Hepatocyte (in vitro differentiated cells): ENCODE measurements around the gene PRXL2B. TPM values are rescaled to one million over a fixed set of nuclear protein-coding genes. Genes with fewer than 3 reads are reported as not detected.

Source experiments
- DNase-seq: peaks from one replicate; pipeline ENCODE4 v3.0.0-alpha.2; 2016; ENCODE audit warnings: low spot score
- H2AFZ ChIP-seq: fragments of 200-600 bp; sonication (generic); 2 replicates; pipeline ENCODE4 v1.6.0; 2016; ENCODE audit warnings: antibody characterized with exemption, mild to moderate bottlenecking
- H3K27ac ChIP-seq: fragments of 200-600 bp; sonication (generic); 2 replicates; pipeline ENCODE4 v1.5.1; 2016; ENCODE audit warnings: mild to moderate bottlenecking
- H3K27me3 ChIP-seq: fragments of 200-600 bp; sonication (generic); 2 replicates; pipeline ENCODE4 v1.6.1; 2016
- H3K36me3 ChIP-seq: fragments of 200-600 bp; sonication (generic); replicated peaks from 2 replicates; pipeline ENCODE4 v1.5.1; 2016; ENCODE audit warnings: low read depth; ENCODE audit not compliant: insufficient read depth
- H3K4me1 ChIP-seq: fragments of 200-600 bp; sonication (generic); 2 replicates; pipeline ENCODE4 v1.5.1; 2016; ENCODE audit warnings: mild to moderate bottlenecking, moderate library complexity; ENCODE audit not compliant: insufficient read depth
- H3K4me2 ChIP-seq: fragments of 200-600 bp; sonication (generic); 2 replicates; pipeline ENCODE4 v1.6.0; 2016
- H3K4me3 ChIP-seq: fragments of 200-600 bp; sonication (generic); 2 replicates; pipeline ENCODE4 v1.5.1; 2016; ENCODE audit warnings: mild to moderate bottlenecking
- H3K79me2 ChIP-seq: fragments of 200-600 bp; sonication (generic); 2 replicates; pipeline ENCODE4 v1.6.0; 2017; ENCODE audit warnings: mild to moderate bottlenecking
- H3K9me2 ChIP-seq: fragments of 200-600 bp; sonication (generic); replicated peaks from 2 replicates; pipeline ENCODE4 v1.6.0; 2017; ENCODE audit warnings: mild to moderate bottlenecking; ENCODE audit not compliant: insufficient read depth
- H3K9me3 ChIP-seq: fragments of 200-600 bp; sonication (generic); 2 replicates; pipeline ENCODE4 v1.5.1; 2016; ENCODE audit warnings: low read depth, mild to moderate bottlenecking
- H4K20me1 ChIP-seq: fragments of 200-600 bp; sonication (generic); 2 replicates; pipeline ENCODE4 v1.6.0; 2016; ENCODE audit warnings: mild to moderate bottlenecking; ENCODE audit not compliant: insufficient read depth, poor library complexity, severe bottlenecking
- CTCF ChIP-seq: fragments of 200-600 bp; sonication (generic); IDR thresholded peaks from 2 replicates; pipeline ENCODE4 v1.5.1; 2016; ENCODE audit warnings: antibody characterized with exemption, mild to moderate bottlenecking; ENCODE audit not compliant: poor library complexity
- EZH2 ChIP-seq: fragments of 200-600 bp; sonication (generic); IDR thresholded peaks from 2 replicates; pipeline ENCODE4 v1.6.1; 2016; ENCODE audit warnings: antibody characterized with exemption, mild to moderate bottlenecking, borderline replicate concordance
- EZH2phosphoT487 ChIP-seq: fragments of 200-600 bp; sonication (generic); IDR thresholded peaks from one replicate; pipeline ENCODE4 v1.6.1; 2018; ENCODE audit warnings: antibody characterized with exemption, mild to moderate bottlenecking, low read depth, moderate library complexity; ENCODE audit not compliant: unreplicated experiment, severe bottlenecking
- WGBS: methylation state at CpG from one replicate; pipeline ENCODE4 v1.1.6; 2016; ENCODE audit warnings: low lambda C conversion rate; ENCODE audit errors: missing lambda C conversion rate; 5-methylcytosine and 5-hydroxymethylcytosine counted together
- polyA plus RNA-seq: library from polyadenylated mRNA; unstranded; fragments of >200 nt; fragmentation: Nextera tagmentation; extraction: Ambion mirVana; gene quantifications from 2 replicates; pipeline ENCODE4 v1.2.1, GENCODE V29; 2016
- total RNA-seq: library from RNA; depleted of rRNA; stranded (reverse); fragments of >200 nt; gene quantifications from 2 replicates; pipeline ENCODE4 v1.2.3, GENCODE V29; 2014

The PRXL2B gene
- total and polyA plus RNA-seq, 2 experiments from 2014 or later = 36.7 to 41.4 TPM

DNA sequence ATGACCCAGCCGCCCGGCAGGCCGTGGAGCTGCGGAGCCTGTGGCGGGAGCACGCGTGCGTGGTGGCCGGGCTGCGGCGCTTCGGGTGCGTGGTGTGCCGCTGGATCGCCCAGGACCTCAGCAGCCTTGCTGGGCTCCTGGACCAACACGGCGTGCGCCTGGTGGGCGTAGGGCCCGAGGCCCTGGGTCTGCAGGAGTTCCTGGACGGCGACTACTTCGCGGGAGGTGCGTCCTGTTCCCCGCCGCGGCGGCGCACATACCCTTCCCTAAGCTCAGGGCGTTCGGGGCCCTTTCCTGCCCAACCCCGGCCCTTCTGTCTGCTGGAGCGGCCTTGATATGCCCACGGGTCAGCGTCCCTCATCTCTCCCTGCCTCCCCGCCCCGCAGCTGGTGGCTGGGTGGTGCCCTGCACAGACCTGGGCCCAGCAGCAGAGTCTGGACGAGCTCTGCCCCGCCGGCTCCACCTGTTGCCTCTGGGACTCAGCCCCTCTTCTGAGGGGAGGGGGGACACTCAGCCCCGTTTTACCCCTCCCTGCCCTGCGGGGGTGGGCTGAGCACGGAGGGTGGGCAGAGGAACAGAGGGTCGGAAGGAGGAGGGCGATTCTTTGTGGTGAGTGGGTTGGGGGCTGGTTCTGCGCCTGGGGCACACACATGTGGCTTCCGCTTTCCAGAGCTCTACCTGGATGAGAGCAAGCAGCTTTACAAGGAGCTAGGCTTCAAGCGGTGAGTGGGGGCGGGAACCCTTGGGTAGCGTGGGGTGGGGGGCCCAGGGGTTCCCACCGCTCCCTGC is 688 bp downstream of the PRXL2B start:
- peak overlapping the region; percentile 52 for H3K4me3 ChIP-seq
- WGBS = 12% methylated on average over 27 of the region's 52 CpGs
- H3K9me2 ChIP-seq = no peaks in the 10 kb centered on the region
- peak overlapping the region; percentile 98 for H3K4me2 ChIP-seq
- H4K20me1 ChIP-seq = no peaks in the 10 kb centered on the region
- H3K36me3 ChIP-seq = no peaks in the 10 kb centered on the region
- H2AFZ ChIP-seq = peak overlapping the region; percentile 24
- H3K27ac ChIP-seq = peak overlapping the region; percentile 47
- H3K9me3 ChIP-seq = no peaks in the 10 kb centered on the region
- H3K4me1 ChIP-seq = peaks cover 26% of the 10 kb centered on the region
- H3K79me2 ChIP-seq = peaks cover 10% of the 10 kb centered on the region
- no peak for DNase-seq
- no peak for TF ChIP-seq EZH2
- TF ChIP-seq CTCF = no peak
- no peaks in the 10 kb centered on the region for H3K27me3 ChIP-seq

GRCh38 chr1:2587860-2588571 is 1.4 kb downstream of the PRXL2B start:
- 84% methylated on average over 15 of the region's 19 CpGs for WGBS
- Histone ChIP-seq H3K4me2 (peak overlapping the region; percentile 98), H3K9me3 (no peaks in the 10 kb centered on the region), H3K27ac (no peak overlapping the region), H3K4me1 (peaks cover 24% of the 10 kb centered on the region), H3K79me2 (peaks cover 10% of the 10 kb centered on the region), H4K20me1 (no peaks in the 10 kb centered on the region), H3K27me3 (no peaks in the 10 kb centered on the region), H3K9me2 (no peaks in the 10 kb centered on the region), H2AFZ (no peak overlapping the region), H3K4me3 (no peak overlapping the region), H3K36me3 (no peaks in the 10 kb centered on the region)
- no peak for DNase-seq
- TF ChIP-seq EZH2 = no peak

- H3K36me3 ChIP-seq = no peaks in the 10 kb centered on the region
- no peaks in the 10 kb centered on the region for H3K9me3 ChIP-seq
- no peak overlapping the region for H2AFZ ChIP-seq
- no peak overlapping the region for H3K27ac ChIP-seq
- no peak for DNase-seq
- no peak overlapping the region for H3K4me3 ChIP-seq
- H4K20me1 ChIP-seq = no peaks in the 10 kb centered on the region
- no peaks in the 10 kb centered on the region for H3K27me3 ChIP-seq
- H3K4me2 ChIP-seq = no peak overlapping the region
- H3K79me2 ChIP-seq = peaks cover 10% of the 10 kb centered on the region
- TF ChIP-seq EZH2phosphoT487 (no peak), EZH2 (no peak), CTCF (no peak)
- 93% methylated on average over 21 of the region's 23 CpGs for whole genome bisulfite sequencing
- H3K9me2 ChIP-seq = no peaks in the 10 kb centered on the region
- peaks cover 16% of the 10 kb centered on the region for H3K4me1 ChIP-seq
Observed at GRCh38 chr1:2588661-2589430, 2.3 kb downstream of the PRXL2B start.
